ENCODE measurements around the gene PAX2.
A peak's percentile ranks its signal among the peaks of the same experiment; 100 is the strongest.

Gene PAX2

DNA sequence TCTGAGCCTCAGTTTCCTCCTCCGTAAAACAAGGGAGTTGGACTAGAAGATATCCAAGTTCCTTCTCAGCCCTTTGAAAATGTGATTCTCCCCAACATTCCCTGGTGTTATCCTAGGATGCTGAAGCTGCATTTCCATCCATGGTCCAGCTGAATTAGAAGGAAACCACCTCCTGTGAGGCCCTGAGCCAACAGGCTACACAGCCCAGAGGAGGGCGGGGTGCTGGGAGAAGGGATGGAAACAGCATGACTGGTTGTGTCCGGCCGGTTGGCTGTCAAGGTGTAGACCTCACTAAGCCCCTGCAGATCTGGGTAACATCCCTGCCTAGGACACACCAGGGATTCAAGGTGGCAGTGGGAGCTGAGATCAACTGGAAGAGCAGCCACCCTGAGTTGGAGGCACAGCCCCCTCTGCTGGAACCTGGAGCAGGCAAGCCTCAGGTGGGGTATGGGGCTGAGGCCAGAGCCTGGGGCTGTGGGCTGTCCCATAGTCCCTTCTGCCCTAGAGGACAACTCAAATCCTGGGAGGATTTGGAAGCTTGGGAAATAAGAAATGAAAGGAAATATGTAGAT, 72.0 kb downstream of the PAX2 start:
- DNase-seq = no peak
- Mint-ChIP-seq H3K27me3 (peaks cover 76% of the 10 kb centered on the region), H3K9me3 (no peaks in the 10 kb centered on the region), H3K27ac (no peak overlapping the region), H3K4me1 (no peaks in the 10 kb centered on the region), H3K4me3 (no peak overlapping the region)
- ATAC-seq = no peak

GRCh38 chr10:100819424-100819823, 74.0 kb downstream of the PAX2 start:
- no peak overlapping the region for H3K27ac Mint-ChIP-seq
- DNase-seq (no peak), ATAC-seq (no peak)
- H3K27me3 Mint-ChIP-seq = peaks cover 78% of the 10 kb centered on the region
- no peak overlapping the region for H3K4me3 Mint-ChIP-seq
- H3K9me3 Mint-ChIP-seq = no peaks in the 10 kb centered on the region
- H3K4me1 Mint-ChIP-seq = no peaks in the 10 kb centered on the region

- no peak overlapping the region for H3K4me3 Mint-ChIP-seq
- peaks cover 59% of the 10 kb centered on the region for H3K27me3 Mint-ChIP-seq
- DNase-seq (no peak), ATAC-seq (no peak)
- H3K4me1 Mint-ChIP-seq = peaks cover 10% of the 10 kb centered on the region
- no peaks in the 10 kb centered on the region for H3K9me3 Mint-ChIP-seq
- no peak overlapping the region for H3K27ac Mint-ChIP-seq
These were observed 77.8 kb downstream of the PAX2 start for GRCh38 chr10:100823194-100823593.

GRCh38 chr10:100824886-100825285, 79.5 kb downstream of the PAX2 start:
- DNase-seq = no peak
- H3K9me3 Mint-ChIP-seq = no peaks in the 10 kb centered on the region
- H3K27me3 Mint-ChIP-seq = peaks cover 52% of the 10 kb centered on the region
- peaks cover 27% of the 10 kb centered on the region for H3K4me1 Mint-ChIP-seq
- no peak overlapping the region for H3K4me3 Mint-ChIP-seq
- ATAC-seq = no peak
- no peak overlapping the region for H3K27ac Mint-ChIP-seq

DNA sequence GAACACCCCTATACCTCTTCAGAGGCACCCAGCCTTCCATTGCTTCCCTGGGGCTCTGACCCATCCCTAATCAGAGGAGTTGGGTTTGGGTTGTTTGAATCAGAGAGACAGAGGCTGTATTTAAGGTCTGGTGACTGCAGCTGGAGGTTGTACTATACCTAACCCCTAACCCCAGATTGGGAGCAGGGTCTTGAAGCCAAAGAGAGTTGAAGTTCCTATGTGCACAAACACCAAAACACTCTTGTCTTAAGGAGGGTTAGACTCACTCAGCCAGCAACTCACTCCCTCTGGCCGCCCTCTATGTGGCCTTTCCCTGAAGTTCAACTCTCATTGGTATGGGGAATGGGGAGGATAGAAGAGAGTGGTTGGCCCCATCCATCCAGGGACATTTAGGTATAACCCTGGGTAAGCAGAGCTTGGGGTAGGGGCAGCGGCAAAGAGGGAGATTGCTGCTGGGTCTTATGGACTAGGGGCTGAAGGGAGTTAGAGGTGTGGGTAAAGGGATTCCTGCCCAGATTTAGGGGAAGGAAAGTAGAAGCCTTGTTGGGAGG, 80.0 kb downstream of the PAX2 start:
- H3K4me3 Mint-ChIP-seq = peak overlapping the region in 1 of 2 donors; percentile 42
- H3K27me3 Mint-ChIP-seq = peaks cover 47% of the 10 kb centered on the region
- no peak for DNase-seq
- no peak for ATAC-seq
- H3K4me1 Mint-ChIP-seq = peaks cover 32% of the 10 kb centered on the region
- no peaks in the 10 kb centered on the region for H3K9me3 Mint-ChIP-seq
- H3K27ac Mint-ChIP-seq = peak overlapping the region in 1 of 2 donors; percentile 67

DNA sequence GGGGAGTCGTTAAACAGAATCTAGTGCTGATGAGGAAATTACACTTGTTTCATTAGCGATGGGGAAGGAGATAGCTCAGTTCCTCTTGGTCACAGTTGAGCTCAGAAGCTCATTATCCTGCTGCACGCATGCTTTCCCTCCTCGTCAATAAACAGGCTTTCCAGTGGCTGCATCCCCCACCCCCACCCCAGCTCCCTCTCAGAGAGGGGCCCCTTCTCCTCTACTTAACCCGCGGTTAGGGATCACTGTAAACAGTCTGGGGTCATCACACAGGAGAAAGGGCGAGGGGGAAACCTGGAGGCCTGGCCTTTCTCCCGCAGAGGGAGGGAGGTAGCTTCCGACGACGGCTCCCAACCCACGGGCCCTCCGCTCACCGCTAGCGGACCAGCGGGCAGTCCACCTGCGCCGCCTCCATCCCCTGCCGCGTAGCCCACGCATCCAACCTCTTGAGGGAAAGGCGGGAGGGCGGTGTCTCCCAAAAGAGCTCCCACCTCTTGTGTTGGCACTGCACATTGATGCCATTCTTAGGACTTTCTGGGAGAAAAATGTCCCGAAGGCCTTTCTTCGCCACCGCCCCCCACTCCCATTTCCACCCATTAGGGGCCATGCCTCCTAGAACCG, 80.8 kb downstream of the PAX2 start:
- ATAC-seq (no peak), DNase-seq (peak in 1 of 2 donors; percentile 9)
- peak overlapping the region in 1 of 2 donors; percentile 14 for H3K4me3 Mint-ChIP-seq
- H3K9me3 Mint-ChIP-seq = no peaks in the 10 kb centered on the region
- peaks cover 46% of the 10 kb centered on the region for H3K27me3 Mint-ChIP-seq
- H3K4me1 Mint-ChIP-seq = peaks cover 39% of the 10 kb centered on the region
- no peak overlapping the region for H3K27ac Mint-ChIP-seq

- ATAC-seq (peak; percentile 21), DNase-seq (no peak)
- Mint-ChIP-seq H3K9me3 (no peaks in the 10 kb centered on the region), H3K4me1 (peaks cover 39% of the 10 kb centered on the region), H3K4me3 (peak overlapping the region; percentile 85 to 88), H3K27ac (no peak overlapping the region), H3K27me3 (peaks cover 46% of the 10 kb centered on the region)
These were observed 81.2 kb downstream of the PAX2 start for GRCh38 chr10:100826661-100826982.

- H3K27me3 Mint-ChIP-seq = peaks cover 41% of the 10 kb centered on the region
- peak overlapping the region; percentile 85 to 88 for H3K4me3 Mint-ChIP-seq
- H3K9me3 Mint-ChIP-seq = no peaks in the 10 kb centered on the region
- peak; percentile 66 for ATAC-seq
- peaks cover 39% of the 10 kb centered on the region for H3K4me1 Mint-ChIP-seq
- peak overlapping the region in 1 of 2 donors; percentile 48 for H3K27ac Mint-ChIP-seq
- DNase-seq = peak; percentile 51 to 56
These were observed 81.8 kb downstream of the PAX2 start for GRCh38 chr10:100826983-100827818.

GRCh38 chr10:100827819-100828737, 82.7 kb downstream of the PAX2 start:
- DNase-seq = peak; percentile 43 to 48
- Mint-ChIP-seq H3K27me3 (peaks cover 32% of the 10 kb centered on the region), H3K4me3 (peak overlapping the region; percentile 85 to 88), H3K9me3 (no peaks in the 10 kb centered on the region), H3K4me1 (peaks cover 39% of the 10 kb centered on the region), H3K27ac (no peak overlapping the region)
- peak; percentile 65 for ATAC-seq

GRCh38 chr10:100828738-100829096, 83.3 kb downstream of the PAX2 start:
- Mint-ChIP-seq H3K9me3 (no peaks in the 10 kb centered on the region), H3K4me3 (peak overlapping the region; percentile 85 to 88), H3K4me1 (peaks cover 39% of the 10 kb centered on the region), H3K27me3 (peaks cover 26% of the 10 kb centered on the region), H3K27ac (no peak overlapping the region)
- DNase-seq = peak in 1 of 2 donors; percentile 17
- peak; percentile 44 for ATAC-seq

DNA sequence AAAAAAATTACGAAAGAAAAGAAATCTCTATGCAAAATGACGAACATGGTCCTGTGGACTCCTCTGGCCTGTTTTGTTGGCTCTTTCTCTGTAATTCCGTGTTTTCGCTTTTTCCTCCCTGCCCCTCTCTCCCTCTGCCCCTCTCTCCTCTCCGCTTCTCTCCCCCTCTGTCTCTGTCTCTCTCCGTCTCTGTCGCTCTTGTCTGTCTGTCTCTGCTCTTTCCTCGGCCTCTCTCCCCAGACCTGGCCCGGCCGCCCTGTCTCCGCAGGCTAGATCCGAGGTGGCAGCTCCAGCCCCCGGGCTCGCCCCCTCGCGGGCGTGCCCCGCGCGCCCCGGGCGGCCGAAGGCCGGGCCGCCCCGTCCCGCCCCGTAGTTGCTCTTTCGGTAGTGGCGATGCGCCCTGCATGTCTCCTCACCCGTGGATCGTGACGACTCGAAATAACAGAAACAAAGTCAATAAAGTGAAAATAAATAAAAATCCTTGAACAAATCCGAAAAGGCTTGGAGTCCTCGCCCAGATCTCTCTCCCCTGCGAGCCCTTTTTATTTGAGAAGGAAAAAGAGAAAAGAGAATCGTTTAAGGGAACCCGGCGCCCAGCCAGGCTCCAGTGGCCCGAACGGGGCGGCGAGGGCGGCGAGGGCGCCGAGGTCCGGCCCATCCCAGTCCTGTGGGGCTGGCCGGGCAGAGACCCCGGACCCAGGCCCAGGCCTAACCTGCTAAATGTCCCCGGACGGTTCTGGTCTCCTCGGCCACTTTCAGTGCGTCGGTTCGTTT, 83.9 kb downstream of the PAX2 start:
- H3K4me1 Mint-ChIP-seq = peaks cover 39% of the 10 kb centered on the region
- ATAC-seq = no peak

DNA sequence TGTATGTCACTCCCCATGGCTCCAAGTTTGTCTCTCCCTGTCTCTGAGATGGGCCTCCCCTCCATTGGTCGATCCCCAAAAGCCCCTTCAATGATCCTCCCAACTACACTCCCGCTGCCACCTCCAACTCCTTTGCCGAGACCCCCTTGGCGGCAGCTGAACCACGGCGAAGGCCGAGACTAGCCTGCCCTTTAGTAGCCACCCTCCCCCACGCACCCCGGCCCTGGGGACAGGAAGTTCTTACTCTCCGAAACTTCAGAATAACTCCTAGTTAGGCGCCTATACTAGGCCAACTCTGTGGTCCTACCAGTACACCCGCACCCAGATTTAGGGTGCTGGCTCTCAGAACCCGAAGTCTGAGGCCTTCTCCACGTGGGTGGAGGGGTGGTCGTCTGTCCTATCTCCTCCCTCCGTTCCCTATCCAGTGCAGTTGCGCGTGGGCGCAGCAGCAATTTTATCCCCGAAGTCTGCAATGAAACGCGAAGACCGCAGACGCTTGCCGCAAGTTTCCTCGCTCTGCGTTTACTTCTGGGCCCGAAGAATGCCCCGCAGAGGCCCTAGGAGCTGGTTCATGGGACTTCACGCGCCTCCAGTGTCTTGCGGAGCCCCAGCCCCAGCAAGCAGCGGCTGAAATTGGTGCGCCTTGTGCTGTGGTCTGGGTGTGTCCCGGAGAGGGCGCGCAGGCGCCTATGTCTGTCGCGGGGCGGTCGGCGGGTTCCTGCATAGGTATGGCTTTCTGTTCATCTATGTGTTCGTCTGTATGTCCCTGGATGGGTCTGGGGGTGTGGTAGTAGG, 84.7 kb downstream of the PAX2 start:
- Mint-ChIP-seq H3K27ac (no peak overlapping the region), H3K4me1 (peaks cover 39% of the 10 kb centered on the region), H3K27me3 (peaks cover 12% of the 10 kb centered on the region), H3K9me3 (no peaks in the 10 kb centered on the region), H3K4me3 (peak overlapping the region; percentile 78 to 84)
- no peak for ATAC-seq
- no peak for DNase-seq

More for the DNA sequence above, 83.9 kb downstream of the PAX2 start:
- Mint-ChIP-seq H3K27ac (no peak overlapping the region), H3K27me3 (peaks cover 20% of the 10 kb centered on the region), H3K4me3 (peak overlapping the region; percentile 85 to 88), H3K9me3 (no peaks in the 10 kb centered on the region)
- DNase-seq = peak in 1 of 2 donors; percentile 14

GRCh38 chr10:100830728-100831111, 85.3 kb downstream of the PAX2 start:
- DNase-seq (no peak), ATAC-seq (no peak)
- Mint-ChIP-seq H3K4me3 (no peak overlapping the region), H3K27me3 (peaks cover 6% of the 10 kb centered on the region), H3K9me3 (no peaks in the 10 kb centered on the region), H3K27ac (no peak overlapping the region), H3K4me1 (peaks cover 39% of the 10 kb centered on the region)

DNA sequence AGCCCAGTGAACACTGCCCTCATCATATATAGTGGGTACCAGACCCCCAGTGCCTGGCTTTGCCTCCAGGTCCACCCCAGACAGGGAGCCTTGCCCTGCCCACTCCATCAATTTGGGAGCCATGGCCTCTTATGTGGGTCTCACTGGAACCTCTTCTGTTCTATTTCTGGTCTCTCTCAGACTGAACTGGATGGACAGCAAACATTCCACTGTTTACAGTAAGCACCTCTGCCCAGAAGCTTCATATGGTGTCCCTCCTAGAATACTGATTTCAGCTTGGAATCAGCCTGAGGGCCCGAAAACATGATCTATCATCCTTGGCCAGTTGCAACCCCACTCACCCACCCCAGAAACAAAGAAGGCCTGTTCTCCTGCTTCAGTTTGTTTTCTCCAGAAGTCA, 86.4 kb downstream of the PAX2 start:
- H3K27ac Mint-ChIP-seq = no peak overlapping the region
- H3K4me1 Mint-ChIP-seq = peaks cover 39% of the 10 kb centered on the region
- H3K4me3 Mint-ChIP-seq = no peak overlapping the region
- no peaks in the 10 kb centered on the region for H3K9me3 Mint-ChIP-seq
- DNase-seq (no peak), ATAC-seq (no peak)
- H3K27me3 Mint-ChIP-seq = no peaks in the 10 kb centered on the region

Measured in stimulated activated naive CD8-positive, alpha-beta T cell treated with anti-CD3 and anti-CD28 coated beads, Interleukin-15, amount 100 ng/mL, for 72 hours (primary cell).